GM21367 (cell line): ENCODE results near the gene ASB1.

ENCODE experiments used
- ATAC-seq: cut with Tn5 transposase; IDR thresholded peaks from one replicate; pipeline ENCODE4 v1.9.1; 2021; ENCODE audit not compliant: unreplicated experiment

The ASB1 gene

DNA sequence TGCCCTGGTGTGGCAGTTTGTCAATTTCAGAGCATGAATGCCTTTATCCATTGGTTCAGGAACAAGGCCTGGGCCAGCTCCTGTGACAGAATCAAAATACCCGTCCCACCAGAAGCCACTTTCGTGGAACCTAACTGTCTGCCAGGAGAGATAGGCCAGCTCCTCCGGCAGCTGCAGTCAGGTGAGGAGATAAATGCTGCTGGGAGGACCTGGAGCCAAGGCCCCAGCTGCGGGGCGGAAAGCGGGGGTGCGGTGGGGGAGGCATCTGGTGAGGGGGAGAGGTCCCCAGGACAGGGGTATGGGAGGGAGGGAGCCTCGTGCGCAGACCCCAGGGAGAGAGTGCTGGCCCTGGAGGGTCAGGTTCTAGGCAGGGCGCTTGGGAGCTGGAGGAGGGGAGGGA lies 4.4 kb upstream of the ASB1 start:
- no peak for ATAC-seq

DNA sequence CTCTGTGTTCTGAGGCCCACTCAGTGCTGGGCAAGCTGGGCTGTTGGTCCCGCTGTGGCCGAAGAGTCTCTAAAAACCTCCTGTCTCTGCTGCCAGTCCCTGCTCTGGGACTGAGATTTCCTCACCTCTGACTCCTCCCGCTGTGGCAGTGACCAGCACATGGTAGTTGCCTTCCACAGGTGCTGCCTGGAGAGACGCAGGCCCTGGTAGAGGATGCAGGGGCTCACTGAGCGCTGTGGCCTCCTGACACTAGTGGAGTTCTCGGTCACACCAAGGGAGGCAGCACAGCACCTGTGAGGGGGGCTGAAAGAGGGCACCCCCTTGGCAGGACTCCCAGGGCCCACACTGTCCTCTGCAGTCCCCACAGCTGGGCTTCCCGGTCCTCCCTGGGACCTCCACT lies 3.8 kb upstream of the ASB1 start:
- no peak for ATAC-seq

DNA sequence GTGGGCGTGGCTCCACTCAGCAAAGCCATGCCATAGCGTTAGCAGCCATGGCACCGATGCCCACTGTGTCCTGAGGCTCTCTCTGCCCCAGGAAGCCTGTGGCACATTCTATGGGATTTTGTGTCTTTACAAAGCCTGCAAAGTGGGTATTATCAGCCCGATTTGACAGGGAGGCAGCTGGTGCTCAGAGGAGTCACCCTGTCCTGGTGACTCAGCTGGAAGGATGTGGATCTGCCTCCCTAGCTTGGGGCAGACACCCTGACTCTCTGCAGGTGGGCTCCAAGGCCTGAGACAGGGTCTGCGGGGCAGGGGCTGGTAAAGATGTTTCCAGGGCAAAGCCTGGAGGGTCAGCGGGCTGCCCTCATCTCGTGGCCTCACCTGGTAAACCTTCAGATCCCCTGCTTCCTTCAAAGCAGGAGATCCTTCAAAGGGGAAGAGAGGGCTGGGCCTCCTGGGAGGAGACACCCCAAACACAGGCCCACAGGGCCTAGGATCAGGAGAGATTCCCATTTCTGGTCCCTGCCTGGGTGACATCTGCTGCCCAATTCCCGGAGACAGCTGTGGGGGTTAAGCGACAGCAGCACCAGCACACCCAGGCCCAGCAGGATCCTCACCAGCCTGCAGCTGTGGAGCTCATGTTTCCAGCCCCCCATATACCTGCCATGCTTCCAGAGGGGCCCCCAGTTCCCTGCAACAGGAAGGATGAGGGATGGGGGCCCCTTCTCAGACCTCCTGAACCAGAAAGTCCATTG lies 3.0 kb upstream of the ASB1 start:
- no peak for ATAC-seq

- ATAC-seq = no peak
Observed at GRCh38 chr2:238424313-238424700, 2.4 kb upstream of the ASB1 start.

DNA sequence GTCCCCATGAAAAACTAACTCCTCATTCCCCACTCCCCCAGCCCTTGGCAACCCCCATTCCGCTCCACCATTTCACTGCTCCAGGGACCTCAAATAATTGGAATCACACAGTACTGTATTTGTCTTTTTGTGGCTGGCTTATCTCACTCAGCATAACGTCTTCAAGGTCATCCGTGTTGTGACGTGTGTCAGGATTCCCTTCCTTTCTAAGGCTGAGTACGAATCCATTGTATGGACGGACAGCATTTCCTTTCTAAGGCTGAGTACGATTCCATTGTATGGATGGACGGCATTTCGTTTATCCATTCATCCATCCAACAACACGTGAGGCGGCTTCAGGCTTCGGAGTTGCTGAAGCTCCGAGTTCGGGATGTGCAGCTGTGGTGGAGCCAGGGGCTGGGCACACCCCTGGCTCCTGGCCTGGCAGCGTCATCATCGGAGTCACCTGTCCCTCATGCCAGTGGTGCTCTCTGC lies 1.2 kb upstream of the ASB1 start:
- ATAC-seq = no peak

DNA sequence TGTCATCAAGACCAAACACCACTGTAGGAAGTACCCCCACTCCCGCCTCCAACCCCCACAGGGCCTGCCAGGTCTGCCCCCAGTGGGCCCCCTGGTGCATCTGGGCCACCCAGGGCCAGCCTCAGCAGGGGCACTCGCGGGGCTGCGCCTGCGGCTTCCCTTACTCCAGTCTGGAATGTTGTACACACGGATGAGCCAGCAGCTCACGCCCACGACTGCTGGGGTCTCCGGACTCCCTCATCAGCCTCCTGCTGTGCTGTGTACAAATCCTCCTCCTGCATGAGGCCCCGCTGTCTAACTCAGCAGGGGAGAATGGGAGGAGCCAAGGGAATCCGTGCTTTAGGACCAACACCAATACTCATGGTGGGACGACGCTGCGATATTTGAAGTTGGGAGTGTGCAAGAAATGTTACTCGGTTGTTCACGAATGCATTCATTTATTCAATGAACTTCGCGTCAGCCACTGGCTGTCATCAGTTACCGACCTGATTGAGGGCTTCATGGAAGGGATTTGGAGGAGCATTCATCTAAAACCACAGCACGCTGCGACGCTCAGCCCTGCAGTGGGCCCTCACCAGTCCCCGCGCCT lies 654 bp upstream of the ASB1 start:
- ATAC-seq = peak; percentile 3

- ATAC-seq = no peak
Observed at GRCh38 chr2:238427435-238428162, 872 bp downstream of the ASB1 start.

- ATAC-seq = no peak
Observed at GRCh38 chr2:238428866-238429265, 2.1 kb downstream of the ASB1 start.

GRCh38 chr2:238430781-238431180 lies 4.1 kb downstream of the ASB1 start:
- ATAC-seq = no peak

DNA sequence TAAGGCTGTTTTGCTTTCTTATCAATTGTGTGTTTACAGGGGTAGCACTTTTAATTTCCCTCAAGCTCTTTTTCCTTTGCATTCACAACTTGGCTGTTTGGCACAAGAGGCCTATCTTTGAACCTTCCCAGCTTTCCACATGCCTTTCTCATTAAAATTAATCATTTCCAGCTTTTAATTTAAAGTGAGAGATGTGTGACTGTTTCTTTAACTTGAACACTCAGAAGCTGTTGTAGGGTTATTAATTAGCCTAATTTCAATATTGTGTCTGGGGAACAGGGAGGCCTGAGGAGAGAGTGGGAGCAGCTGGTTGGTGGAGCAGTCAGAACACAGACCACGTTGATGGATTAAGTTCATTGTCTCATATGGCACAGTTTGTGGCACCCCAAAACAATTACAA lies 4.7 kb downstream of the ASB1 start:
- ATAC-seq = no peak

- no peak for ATAC-seq
Observed at GRCh38 chr2:238433300-238433915, 6.7 kb downstream of the ASB1 start.

DNA sequence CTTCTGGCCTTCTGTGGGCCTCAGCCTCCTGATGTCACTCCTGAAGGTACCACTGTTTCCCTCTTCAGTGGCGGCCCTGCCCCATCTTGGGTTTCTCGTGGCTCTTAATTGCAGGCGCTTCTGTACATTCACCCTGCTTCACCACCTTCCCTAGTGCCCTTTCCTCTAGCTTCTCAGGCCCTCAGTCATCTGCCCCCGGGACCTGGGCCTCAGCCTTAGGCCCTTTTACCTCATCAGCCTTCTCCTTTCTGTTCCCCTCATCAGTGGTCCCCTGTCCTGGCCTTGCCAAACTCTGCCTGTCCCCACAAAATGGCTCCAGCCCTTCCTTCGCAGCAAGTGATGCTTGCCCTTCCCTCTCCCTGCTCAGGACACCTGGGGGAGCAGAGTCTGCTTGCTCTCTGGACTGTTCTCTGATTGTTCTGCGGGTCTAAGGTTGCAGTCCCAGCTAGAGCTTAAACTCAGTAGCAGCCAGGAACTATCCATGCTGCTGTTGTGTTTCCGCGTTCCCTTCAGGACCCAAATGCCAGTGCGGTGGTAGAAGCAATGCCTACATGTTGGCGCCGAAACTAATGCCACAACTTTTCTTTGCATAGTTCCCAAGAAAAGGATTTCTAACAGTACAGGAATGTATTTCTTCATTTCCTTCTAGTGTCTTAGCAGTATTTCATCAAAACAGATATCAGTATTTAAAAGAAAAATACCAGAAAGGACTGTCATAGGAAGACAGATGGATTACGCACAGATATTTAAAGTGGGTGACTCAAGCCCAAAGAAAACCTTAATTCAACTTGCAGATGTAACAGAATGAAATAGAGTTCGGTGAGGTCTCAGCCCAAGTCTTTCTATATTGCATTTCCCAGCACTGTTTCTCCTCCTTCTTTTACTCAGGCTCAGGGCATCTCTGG lies 7.5 kb downstream of the ASB1 start:
- no peak for ATAC-seq

DNA sequence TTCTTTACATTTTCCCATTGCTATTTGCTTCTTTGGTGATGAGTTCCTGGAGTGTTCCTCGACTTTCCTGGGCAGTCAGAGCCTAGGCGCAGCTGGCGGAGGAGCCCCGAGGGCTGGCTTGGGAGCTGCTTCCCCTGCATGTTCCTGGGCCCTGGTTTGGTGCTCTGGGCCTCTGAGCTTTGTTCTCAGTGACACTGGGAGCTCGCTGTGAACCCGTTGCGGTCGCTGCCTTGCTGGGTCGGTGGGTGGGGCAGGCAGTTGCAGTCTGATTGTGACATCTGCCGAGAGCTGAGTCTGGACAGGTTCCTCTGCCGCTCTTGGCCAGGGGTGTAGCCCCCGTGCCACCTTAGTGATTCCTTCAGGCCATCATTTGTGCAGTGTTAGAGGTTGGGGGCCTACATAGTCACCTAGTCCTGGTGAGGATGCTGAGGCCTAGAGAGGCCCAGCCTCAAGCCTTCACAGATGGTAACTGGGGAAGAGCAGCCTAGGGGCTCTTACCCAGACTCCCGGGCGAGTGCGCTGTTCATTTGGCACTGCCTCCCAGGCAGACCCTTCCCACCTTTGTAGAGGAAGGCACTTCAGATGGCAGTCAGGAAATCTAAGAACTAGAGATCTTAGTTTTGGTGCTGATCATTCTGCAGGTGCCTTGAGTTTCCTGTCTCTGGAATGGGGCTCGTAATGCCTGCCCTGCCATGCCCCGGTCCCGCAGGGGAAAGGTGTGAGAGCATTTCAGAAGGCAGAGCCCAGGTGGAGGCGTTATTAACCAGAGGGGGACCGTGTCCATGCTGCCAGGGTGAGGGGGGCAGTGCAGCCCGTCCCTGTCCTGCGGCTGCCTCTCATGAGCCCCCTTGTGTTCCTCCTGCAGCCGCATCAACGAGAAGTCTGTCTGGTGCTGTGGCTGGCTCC lies 8.4 kb downstream of the ASB1 start:
- no peak for ATAC-seq

DNA sequence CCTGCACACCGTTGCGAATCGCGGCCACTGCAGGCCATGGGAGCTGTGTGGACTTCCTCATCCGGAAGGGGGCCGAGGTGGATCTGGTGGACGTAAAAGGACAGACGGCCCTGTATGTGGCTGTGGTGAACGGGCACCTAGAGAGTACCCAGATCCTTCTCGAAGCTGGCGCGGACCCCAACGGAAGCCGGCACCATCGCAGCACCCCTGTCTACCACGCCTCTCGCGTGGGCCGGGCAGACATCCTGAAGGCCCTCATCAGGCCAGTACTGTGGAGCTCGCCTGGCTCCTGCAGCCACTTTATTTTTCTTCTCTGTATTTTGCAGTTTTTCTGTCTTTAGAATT lies 9.0 kb downstream of the ASB1 start:
- no peak for ATAC-seq

DNA sequence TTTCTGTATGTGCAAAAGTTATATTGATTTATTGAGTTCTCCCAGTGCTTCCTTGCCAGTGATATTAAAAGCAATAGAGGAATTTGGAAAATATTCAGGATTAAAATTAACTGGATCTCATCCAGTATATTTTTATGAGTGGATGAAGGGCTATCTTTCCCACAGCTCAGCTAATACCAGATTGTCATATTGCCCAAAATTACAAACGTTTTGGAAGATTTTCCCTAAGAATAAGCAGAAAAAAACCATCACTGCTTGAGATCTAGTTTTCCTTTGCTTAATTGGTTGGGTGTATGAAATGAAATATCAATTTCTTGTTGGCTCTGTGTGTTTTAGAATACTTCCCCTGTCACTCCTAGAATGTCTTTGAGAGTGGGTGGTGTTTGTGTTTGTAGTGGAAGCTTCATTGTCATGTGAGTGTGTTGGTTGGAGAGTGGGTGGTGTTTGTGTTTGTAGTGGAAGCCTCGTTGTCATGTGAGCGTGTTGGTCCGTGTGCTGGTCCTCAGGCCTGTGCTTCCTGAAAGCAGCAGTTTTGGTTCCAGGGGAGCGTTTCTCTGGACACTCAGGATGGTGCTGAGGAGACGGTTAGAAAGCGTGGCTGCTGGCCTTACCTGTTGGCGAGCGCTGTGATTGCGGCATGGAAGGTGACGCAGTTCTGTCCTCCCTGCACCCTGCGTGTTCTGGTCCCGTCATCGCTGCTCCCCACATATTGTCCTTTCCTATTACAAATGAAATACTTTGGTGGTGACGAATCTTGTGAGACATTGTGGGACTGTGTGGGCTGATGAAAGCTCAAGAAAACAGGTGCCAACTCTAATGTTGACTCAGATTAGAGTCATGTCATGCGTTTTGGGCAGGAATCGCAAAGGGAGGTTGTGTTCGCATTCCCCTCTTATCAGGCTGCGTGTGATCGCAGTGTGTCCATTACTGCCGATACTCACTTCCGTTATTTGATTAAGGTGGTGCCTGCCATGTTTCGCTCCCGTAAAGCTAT lies 12.4 kb downstream of the ASB1 start:
- no peak for ATAC-seq

- no peak for ATAC-seq
Observed at GRCh38 chr2:238439917-238440316, 13.2 kb downstream of the ASB1 start.

DNA sequence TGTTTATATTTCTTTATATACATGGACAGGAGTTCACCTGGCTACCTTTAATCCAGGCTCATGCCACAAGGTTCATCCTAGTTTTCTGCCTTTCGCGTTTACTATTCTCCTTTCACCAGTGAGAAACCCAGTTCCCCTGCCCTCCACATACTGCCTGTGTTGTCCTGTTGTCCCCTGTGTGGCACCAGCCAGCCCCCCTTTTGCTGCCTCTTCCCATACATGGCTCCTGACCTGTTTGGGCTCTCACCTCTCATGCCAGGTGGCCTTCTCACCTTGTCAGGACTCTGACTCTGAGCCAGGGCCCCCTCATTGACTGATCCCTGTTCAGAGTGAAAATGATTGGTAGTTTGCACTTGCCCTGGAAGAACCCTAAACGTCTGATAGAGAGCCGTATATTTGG lies 13.6 kb downstream of the ASB1 start:
- no peak for ATAC-seq

GRCh38 chr2:238440767-238441166 lies 14.0 kb downstream of the ASB1 start:
- no peak for ATAC-seq
